ENCODE measurements around the gene LILRA6.
"Not testable (repeated sequence)": the region's sequence is repeated elsewhere in the genome, so short reads cannot be mapped to it uniquely, and the experiment has no call there.

The LILRA6 gene

DNA sequence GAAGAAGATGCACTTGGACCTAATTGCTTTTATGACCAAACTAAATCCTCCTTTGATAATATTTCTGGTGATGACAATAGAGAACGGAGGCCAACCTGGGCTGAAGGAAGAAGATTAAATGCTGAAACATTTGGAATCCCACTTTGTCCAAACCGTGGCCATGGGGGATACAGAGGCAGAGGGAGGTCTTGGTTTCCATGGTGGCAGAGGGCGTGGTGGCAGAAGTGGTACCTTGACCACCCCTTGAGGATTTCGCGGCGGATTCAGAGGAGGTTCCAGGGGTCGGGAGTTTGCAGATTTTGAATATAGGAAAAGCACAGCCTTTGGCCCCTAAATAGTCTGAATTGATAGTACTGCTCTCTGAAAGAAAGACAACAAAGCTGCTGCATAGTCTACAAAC, 12.6 kb downstream of the LILRA6 start:
- no peak for DNase-seq (ENCODE audit: low read depth)
- no peak for TF ChIP-seq CTCF (conservative IDR thresholded peaks at IDR 0.05; ENCODE audit: low read depth, low read length)
- no peak overlapping the region for H3K4me3 ChIP-seq (ENCODE audit: low read length)

DNA sequence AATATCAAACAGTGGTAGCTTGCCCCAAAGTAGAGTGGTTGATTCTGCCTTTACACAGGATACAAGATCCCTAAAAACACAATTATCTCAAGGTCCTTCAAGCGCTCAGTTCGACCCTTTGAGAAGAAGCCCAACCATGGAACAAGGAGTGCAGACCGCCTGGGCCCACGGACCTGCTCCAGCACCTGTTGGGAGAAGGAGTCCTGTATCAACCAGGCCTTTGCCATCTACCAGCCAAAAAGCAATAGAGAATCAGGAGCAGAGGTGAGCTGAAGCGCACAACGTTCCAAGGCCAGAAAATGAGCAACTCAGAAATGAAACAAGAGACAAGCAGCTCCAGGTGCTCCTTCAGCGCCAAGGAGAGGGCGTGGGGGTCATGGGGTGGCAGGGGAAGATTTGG, 13.4 kb downstream of the LILRA6 start:
- TF ChIP-seq CTCF (conservative IDR thresholded peaks at IDR 0.05; ENCODE audit: low read depth, low read length): no peak
- DNase-seq (ENCODE audit: low read depth): no peak
- H3K4me3 ChIP-seq (ENCODE audit: low read length): no peak overlapping the region

DNA sequence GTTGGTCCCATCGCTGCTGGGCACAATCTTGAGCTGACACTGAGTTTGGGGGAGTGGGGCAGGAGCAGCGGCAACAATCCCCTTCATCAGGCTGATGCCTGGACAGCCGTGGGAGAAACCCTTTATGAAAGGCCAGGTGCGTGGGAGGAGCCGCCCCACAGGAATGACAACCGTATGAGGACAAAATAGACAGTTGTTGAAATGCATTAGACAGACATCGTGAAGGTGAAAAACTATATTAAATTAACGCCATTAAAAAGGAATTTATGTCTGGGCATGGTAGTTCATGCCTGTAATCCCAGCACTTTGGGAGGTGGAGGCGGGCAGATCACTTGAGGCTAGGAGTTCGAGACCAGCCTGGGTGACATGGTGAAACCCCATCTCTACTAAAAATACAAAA, 18.0 kb downstream of the LILRA6 start:
- H3K4me3 ChIP-seq (ENCODE audit: low read length); DNase-seq (ENCODE audit: low read depth): not testable (repeated sequence)

GRCh38 chr19:54223937-54224281, 18.7 kb downstream of the LILRA6 start:
- H3K4me3 ChIP-seq (ENCODE audit: low read length); DNase-seq (ENCODE audit: low read depth): not testable (repeated sequence)

GRCh38 chr19:54223277-54223936, 19.2 kb downstream of the LILRA6 start:
- DNase-seq (ENCODE audit: low read depth); H3K4me3 ChIP-seq (ENCODE audit: low read length): not testable (repeated sequence)

DNA sequence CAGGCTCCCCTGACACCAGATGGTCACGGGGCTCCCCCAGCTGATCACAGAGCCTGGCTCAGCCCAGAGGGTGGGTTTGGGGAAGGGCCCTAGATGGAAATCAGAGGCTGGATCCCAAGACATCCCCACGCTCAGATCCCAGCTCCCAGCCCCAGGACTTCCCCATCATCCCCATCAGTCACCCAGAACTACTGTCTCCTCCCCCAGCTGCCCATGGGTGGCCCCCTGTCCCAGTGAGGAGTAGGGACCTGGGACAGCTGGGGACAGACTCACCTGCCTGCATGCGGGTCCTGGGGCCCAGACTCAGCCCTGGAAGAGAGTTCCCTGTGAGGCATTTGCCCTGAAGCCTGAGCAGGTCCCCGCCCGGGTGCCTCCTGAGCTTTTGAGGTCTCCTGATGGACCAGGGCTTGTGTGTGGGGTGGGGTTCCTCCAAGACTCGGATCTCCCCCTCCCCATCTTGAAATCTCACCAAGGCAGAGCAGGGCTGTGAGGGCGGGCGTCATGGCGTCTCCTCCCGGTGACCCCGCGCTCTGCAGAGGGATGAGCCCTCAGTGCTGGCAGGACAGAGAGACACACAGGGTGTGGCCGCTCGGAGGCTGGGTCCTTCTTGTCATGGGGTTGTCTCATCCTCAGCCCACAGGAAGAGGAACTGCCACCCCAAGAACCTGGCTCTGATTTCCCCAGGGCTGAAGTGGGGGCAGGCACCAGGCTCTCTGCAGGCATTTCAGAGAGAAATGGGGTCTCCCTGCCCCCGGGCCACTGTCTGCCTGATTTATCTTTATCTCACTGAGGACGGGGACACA, 19.9 kb downstream of the LILRA6 start, which contains the start of gene LILRB3:
Gene LILRB3 (minus strand): TSS at position 534 of the 803 bp plus-strand sequence. CDS start 31 bp downstream, at position 503.
- H3K4me3 ChIP-seq (ENCODE audit: low read length); DNase-seq (ENCODE audit: low read depth): not testable (repeated sequence)

- H3K4me3 ChIP-seq (ENCODE audit: low read length): not testable (repeated sequence)
These were observed 20.6 kb downstream of the LILRA6 start for GRCh38 chr19:54221947-54222346.

DNA sequence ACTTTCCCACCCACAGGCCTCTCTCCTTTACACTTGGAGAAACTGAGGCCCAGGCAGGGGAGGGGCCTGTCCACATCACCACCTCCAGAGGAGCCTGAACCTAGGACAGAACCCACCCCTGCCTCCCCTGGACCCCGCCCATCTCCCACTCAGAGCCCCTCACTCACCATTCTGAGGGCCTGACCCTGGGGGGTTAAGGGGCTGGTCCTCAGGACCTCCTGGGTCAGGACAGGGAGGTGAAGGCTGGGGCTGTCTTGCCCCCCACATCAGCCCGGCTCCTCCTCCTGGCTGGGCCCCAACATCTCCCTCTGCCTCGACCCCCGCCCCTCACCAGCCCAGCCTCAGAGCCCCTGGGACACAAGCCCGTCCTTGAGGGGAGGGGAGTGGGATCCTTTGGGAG, 22.9 kb downstream of the LILRA6 start:
- DNase-seq (ENCODE audit: low read depth); H3K4me3 ChIP-seq (ENCODE audit: low read length): not testable (repeated sequence)

More at GRCh38 chr19:54221947-54222346, 20.6 kb downstream of the LILRA6 start:
- not testable (repeated sequence) for DNase-seq (ENCODE audit: low read depth)

- TF ChIP-seq CTCF (conservative IDR thresholded peaks at IDR 0.05; ENCODE audit: low read depth, low read length): no peak
- H3K4me3 ChIP-seq (ENCODE audit: low read length): no peak overlapping the region
- no peak for DNase-seq (ENCODE audit: low read depth)
These were observed 23.5 kb downstream of the LILRA6 start for GRCh38 chr19:54218960-54219661.

GRCh38 chr19:54218259-54218658, 24.3 kb downstream of the LILRA6 start:
- DNase-seq (ENCODE audit: low read depth): no peak
- TF ChIP-seq CTCF (conservative IDR thresholded peaks at IDR 0.05; ENCODE audit: low read depth, low read length): no peak
- no peak overlapping the region for H3K4me3 ChIP-seq (ENCODE audit: low read length)

- DNase-seq (ENCODE audit: low read depth); H3K4me3 ChIP-seq (ENCODE audit: low read length): not testable (repeated sequence)
These were observed 24.9 kb downstream of the LILRA6 start for GRCh38 chr19:54217517-54218247.

Measured in retinal pigment epithelial cell (primary cell).